ENCODE data around the gene FBXW12. TPM values are rescaled to one million over a fixed set of nuclear protein-coding genes. Genes with fewer than 3 reads are reported as not detected.

FBXW12 gene
- total RNA-seq, 4 donors from 2014 or later, result not detected

- peak in 1 of 2 donors; percentile 39 for DNase-seq
- H3K36me3 ChIP-seq, result peaks cover 0 to 4% of the 10 kb centered on the region in 2 donors
- intact Hi-C loops (cut with DNase I), result no loop called here
- H3K27me3 ChIP-seq, result no peaks in the 10 kb centered on the region
- TF ChIP-seq POLR2A (IDR thresholded peaks at IDR 0.05), result no peak
- TF ChIP-seq CTCF (IDR thresholded peaks at IDR 0.05), result no peak
- WGBS, 2 donors, result 49 to 62% methylated on average over 6 to 7 of the region's 11 CpGs
- H3K4me3 ChIP-seq (replicated peaks in 1 of 3), result no peak overlapping the region
- peaks cover 50 to 66% of the 10 kb centered on the region in 2 donors for H3K4me1 ChIP-seq
- H3K27ac ChIP-seq, result peak overlapping the region; percentile 94 to 96 (median 95)
- H3K9me3 ChIP-seq, result no peaks in the 10 kb centered on the region
Measured at GRCh38 chr3:48426401-48426909, 54.4 kb downstream of the FBXW12 start.

GRCh38 chr3:48426944-48427629 is 55.1 kb downstream of the FBXW12 start:
- intact Hi-C loops (cut with DNase I), result no loop called here
- WGBS, 2 donors, result 19 to 25% methylated on average over 8 of the region's 8 CpGs

GRCh38 chr3:48427630-48427962 is 55.6 kb downstream of the FBXW12 start:
- peak; percentile 54 to 59 for DNase-seq
- Histone ChIP-seq H3K36me3 (peaks cover 0 to 4% of the 10 kb centered on the region in 2 donors), H3K27me3 (no peaks in the 10 kb centered on the region), H3K4me3 (replicated peaks in 1 of 3) (peak overlapping the region in 1 of 3 donors; percentile 95), H3K27ac (peak overlapping the region; percentile 94 to 96 (median 95)), H3K9me3 (no peaks in the 10 kb centered on the region), H3K4me1 (peaks cover 50 to 69% of the 10 kb centered on the region in 2 donors)
- intact Hi-C loops (cut with DNase I), result no loop called here
- 57 to 65% methylated on average over 9 of the region's 9 CpGs for WGBS, 2 donors
- no peak for TF ChIP-seq CTCF (IDR thresholded peaks at IDR 0.05)
- no peak for TF ChIP-seq POLR2A (IDR thresholded peaks at IDR 0.05)

More at GRCh38 chr3:48426944-48427629, 55.1 kb downstream of the FBXW12 start:
- peak overlapping the region in 1 of 3 donors; percentile 95 for H3K4me3 ChIP-seq (replicated peaks in 1 of 3)
- peaks cover 0 to 4% of the 10 kb centered on the region in 2 donors for H3K36me3 ChIP-seq
- no peaks in the 10 kb centered on the region for H3K9me3 ChIP-seq
- peak; percentile 27 to 66 for TF ChIP-seq POLR2A (IDR thresholded peaks at IDR 0.05)
- no peak for TF ChIP-seq CTCF (IDR thresholded peaks at IDR 0.05)
- H3K4me1 ChIP-seq, result peaks cover 50 to 70% of the 10 kb centered on the region in 2 donors
- peak; percentile 73 to 74 for DNase-seq
- H3K27ac ChIP-seq, result peak overlapping the region; percentile 94 to 96 (median 95)
- H3K27me3 ChIP-seq, result no peaks in the 10 kb centered on the region

- H3K9me3 ChIP-seq, result no peaks in the 10 kb centered on the region
Measured at GRCh38 chr3:48428088-48428571, 56.1 kb downstream of the FBXW12 start.

GRCh38 chr3:48428572-48429316 is 56.7 kb downstream of the FBXW12 start:
- H3K9me3 ChIP-seq, result no peaks in the 10 kb centered on the region
- H3K36me3 ChIP-seq, result no peaks in the 10 kb centered on the region
- peak; percentile 41 to 68 for TF ChIP-seq POLR2A (IDR thresholded peaks at IDR 0.05)
- TF ChIP-seq CTCF (IDR thresholded peaks at IDR 0.05), result no peak
- DNase-seq, result peak; percentile 65 to 69
- H3K27me3 ChIP-seq, result no peaks in the 10 kb centered on the region
- peaks cover 61 to 81% of the 10 kb centered on the region in 2 donors for H3K4me1 ChIP-seq
- peak overlapping the region; percentile 94 to 96 (median 95) for H3K27ac ChIP-seq
- intact Hi-C loops (cut with DNase I), result no loop called here
- WGBS, 2 donors, result 5 to 8% methylated on average over 12 to 25 of the region's 60 CpGs
- peak overlapping the region; percentile 60 to 95 (median 68) for H3K4me3 ChIP-seq (replicated peaks in 1 of 3)

More at GRCh38 chr3:48428088-48428571, 56.1 kb downstream of the FBXW12 start:
- peak overlapping the region in 1 of 3 donors; percentile 95 for H3K4me3 ChIP-seq (replicated peaks in 1 of 3)
- no peak for DNase-seq
- no peaks in the 10 kb centered on the region for H3K27me3 ChIP-seq
- peaks cover 0 to 2% of the 10 kb centered on the region in 2 donors for H3K36me3 ChIP-seq
- WGBS, 2 donors, result 51 to 73% methylated on average over 4 to 6 of the region's 7 CpGs
- intact Hi-C loops (cut with DNase I), result no loop called here
- no peak for TF ChIP-seq POLR2A (IDR thresholded peaks at IDR 0.05)
- peak overlapping the region; percentile 94 to 96 (median 95) for H3K27ac ChIP-seq
- H3K4me1 ChIP-seq, result peaks cover 55 to 75% of the 10 kb centered on the region in 2 donors
